ENCODE results near the gene CEBPA. TPM values are rescaled to one million over a fixed set of nuclear protein-coding genes. Genes with fewer than 3 reads are reported as not detected.

The CEBPA gene
- total and polyA plus RNA-seq, 2 donors (not counting 1 experiment from before 2014, with no cell fraction given), result 1.7 to 2.6 TPM

DNA sequence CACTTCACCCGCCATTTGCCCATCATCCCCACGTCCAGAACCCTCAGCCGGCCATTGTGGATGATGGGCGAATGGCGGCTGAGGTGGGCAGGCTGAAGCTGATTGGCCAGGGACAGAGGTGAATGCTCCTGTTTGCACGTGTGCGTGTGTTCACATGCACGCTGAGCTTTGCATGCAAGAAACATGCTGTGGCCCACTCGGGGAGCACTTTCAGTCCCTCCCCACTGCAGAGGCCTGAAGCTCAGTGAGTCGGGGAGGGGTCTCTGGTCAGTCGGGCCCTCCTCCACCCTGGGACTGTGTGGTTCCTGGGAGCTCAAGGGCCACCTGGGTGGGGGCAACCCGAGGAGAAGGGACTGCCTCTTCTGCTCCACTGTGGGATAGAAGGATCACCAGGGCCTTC, 24.9 kb downstream of the CEBPA start:
- no peak for DNase-seq
- Histone ChIP-seq H2AFZ (ENCODE audit: insufficient read depth, low read depth, low read length, poor library complexity, severe bottlenecking) (no peak overlapping the region), H3K27ac (ENCODE audit: low read length in 2 of 2) (no peak overlapping the region), H4K20me1 (ENCODE audit: control insufficient read depth, insufficient read depth, low read length, poor library complexity, severe bottlenecking) (no peaks in the 10 kb centered on the region), H3K4me1 (ENCODE audit: control insufficient read depth in 2 of 2, insufficient read depth in 2 of 2, low read length in 2 of 2) (no peaks in the 10 kb centered on the region), H3K79me2 (ENCODE audit: control insufficient read depth, insufficient read depth, low read length) (no peaks in the 10 kb centered on the region), H3K9ac (ENCODE audit: low read length) (no peak overlapping the region), H3K27me3 (replicated peaks in 1 of 4; ENCODE audit: control extremely low read depth in 1 of 4, control insufficient read depth in 3 of 4, insufficient read depth in 4 of 4, low read length in 3 of 4) (peaks cover 0 to under 1% (median 0%) of the 10 kb centered on the region in 4 experiments), H3K4me3 (ENCODE audit: control extremely low read depth in 1 of 5, extremely low read depth in 1 of 5, insufficient read depth in 1 of 5, low read depth in 2 of 5, low read length in 4 of 5) (no peak overlapping the region), H3K4me2 (replicated peaks; ENCODE audit: low read depth, low read length, poor library complexity, severe bottlenecking) (no peak overlapping the region), H3K36me3 (replicated peaks in 1 of 2; ENCODE audit: control extremely low read depth in 1 of 2, control insufficient read depth in 1 of 2, extremely low read depth in 1 of 2, insufficient read depth in 2 of 2, low read length in 1 of 2) (no peaks in the 10 kb centered on the region), H3K9me3 (ENCODE audit: control extremely low read depth in 1 of 3, control insufficient read depth in 2 of 3, insufficient read depth in 1 of 3, low read length in 2 of 3) (peaks cover 0 to 2% (median 0%) of the 10 kb centered on the region in 3 donors)
- no peak for ATAC-seq (ENCODE audit: low read depth)
- H3K4me3 Mint-ChIP-seq, result no peak overlapping the region
- ChIA-PET POLR2A (no interaction called here), CTCF (no interaction called here)
- intact Hi-C loops (cut with micrococcal nuclease), result no loop called here
- TF ChIP-seq CTCF (IDR thresholded peaks at IDR 0.05), result no peak
- peaks cover 3% of the 10 kb centered on the region for H3K27me3 Mint-ChIP-seq
- H3K27ac Mint-ChIP-seq, result no peak overlapping the region
- H3K9me3 Mint-ChIP-seq (ENCODE audit: insufficient read depth), result no peaks in the 10 kb centered on the region
- WGBS (ENCODE audit: insufficient coverage), result 95% methylated on average over 12 of the region's 12 CpGs
- peaks cover 5% of the 10 kb centered on the region for H3K4me1 Mint-ChIP-seq

DNA sequence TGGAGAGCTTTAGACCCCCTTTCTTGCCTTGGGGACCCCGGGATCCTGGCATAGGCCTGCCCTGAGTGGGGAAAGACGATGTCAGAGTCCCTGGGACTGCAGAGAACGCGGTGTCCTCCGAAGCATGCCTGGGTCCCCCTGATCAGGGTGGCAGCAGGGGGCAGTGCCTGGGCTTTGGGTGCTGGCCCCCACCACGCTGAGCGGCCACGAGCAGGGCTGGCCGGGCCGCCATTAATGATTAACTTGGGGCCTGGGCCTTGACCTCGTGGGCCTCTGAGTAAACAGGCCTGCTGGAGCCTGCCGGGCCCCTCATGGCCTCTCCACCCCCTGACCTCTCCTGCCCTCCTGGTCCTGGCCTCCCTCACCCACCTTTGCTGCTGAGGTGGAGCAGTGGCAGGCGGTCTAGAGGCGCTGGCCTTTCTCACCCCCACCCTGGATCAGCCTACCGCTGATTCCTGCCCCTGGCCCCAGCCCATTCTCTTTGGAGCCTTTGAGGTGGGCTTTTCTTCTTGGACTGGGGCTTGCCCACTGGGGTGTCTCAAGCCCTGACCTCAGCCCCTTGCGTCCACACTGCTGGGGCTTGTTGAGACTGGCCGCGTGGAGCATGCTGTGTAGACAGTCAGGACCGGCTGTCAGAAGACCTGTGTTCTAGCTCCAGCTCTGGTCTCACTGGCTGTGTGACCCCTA, 26.3 kb downstream of the CEBPA start:
- POLR2A ChIA-PET, result no interaction called here
- 98% methylated on average over 19 of the region's 19 CpGs for WGBS (ENCODE audit: insufficient coverage)
- H3K79me2 ChIP-seq (ENCODE audit: control insufficient read depth, insufficient read depth, low read length), result no peaks in the 10 kb centered on the region
- no peak for TF ChIP-seq CTCF (IDR thresholded peaks at IDR 0.05)
- TF ChIP-seq EZH2 (IDR thresholded peaks at IDR 0.05; ENCODE audit: borderline replicate concordance, insufficient read depth, low read depth, low read length, poor library complexity, severe bottlenecking), result no peak
- no peaks in the 10 kb centered on the region for H3K9me3 Mint-ChIP-seq (ENCODE audit: insufficient read depth)
- intact Hi-C loops (cut with micrococcal nuclease), result no loop called here
- no peak overlapping the region for H3K27ac Mint-ChIP-seq
- no peaks in the 10 kb centered on the region for H4K20me1 ChIP-seq (ENCODE audit: control insufficient read depth, insufficient read depth, low read length, poor library complexity, severe bottlenecking)
- H3K27me3 ChIP-seq (replicated peaks in 1 of 4; ENCODE audit: control extremely low read depth in 1 of 4, control insufficient read depth in 3 of 4, insufficient read depth in 4 of 4, low read length in 3 of 4), result no peaks in the 10 kb centered on the region
- no peak overlapping the region for H2AFZ ChIP-seq (ENCODE audit: insufficient read depth, low read depth, low read length, poor library complexity, severe bottlenecking)
- no peak overlapping the region for H3K4me3 ChIP-seq (ENCODE audit: control extremely low read depth in 1 of 5, extremely low read depth in 1 of 5, insufficient read depth in 1 of 5, low read depth in 2 of 5, low read length in 4 of 5)
- CTCF ChIA-PET, result no interaction called here
- H3K36me3 ChIP-seq (replicated peaks in 1 of 2; ENCODE audit: control extremely low read depth in 1 of 2, control insufficient read depth in 1 of 2, extremely low read depth in 1 of 2, insufficient read depth in 2 of 2, low read length in 1 of 2), result no peaks in the 10 kb centered on the region
- no peaks in the 10 kb centered on the region for H3K4me1 ChIP-seq (ENCODE audit: control insufficient read depth in 2 of 2, insufficient read depth in 2 of 2, low read length in 2 of 2)
- H3K9me3 ChIP-seq (ENCODE audit: control extremely low read depth in 1 of 3, control insufficient read depth in 2 of 3, insufficient read depth in 1 of 3, low read length in 2 of 3), result peaks cover 0 to 2% (median 0%) of the 10 kb centered on the region in 3 donors
- DNase-seq (no peak), ATAC-seq (ENCODE audit: low read depth) (no peak)
- no peak overlapping the region for H3K4me2 ChIP-seq (replicated peaks; ENCODE audit: low read depth, low read length, poor library complexity, severe bottlenecking)
- H3K27me3 Mint-ChIP-seq, result peaks cover 3% of the 10 kb centered on the region
- H3K4me1 Mint-ChIP-seq, result peaks cover 5% of the 10 kb centered on the region
- no peak overlapping the region for H3K9ac ChIP-seq (ENCODE audit: low read length)
- H3K4me3 Mint-ChIP-seq, result no peak overlapping the region
- H3K27ac ChIP-seq (ENCODE audit: low read length in 2 of 2), result no peak overlapping the region

Measured in B cell (primary cell).